SK-N-SH (cell line): ENCODE data around the gene KREMEN2. TPM values are rescaled to one million over a fixed set of nuclear protein-coding genes. Genes with fewer than 3 reads are reported as not detected.
A peak's percentile ranks its signal among the peaks of the same experiment; 100 is the strongest.

Source experiments
- CTCF ChIA-PET: fragments of 300-600, 350-600 bp; formaldehyde crosslinking; extraction: SDS; loops from one replicate; lab custom pipeline; 2021; lab: Yijun Ruan, JAX
- POLR2A ChIA-PET: fragments of 350-600 bp; sonication (Branson Sonifier 250); formaldehyde crosslinking; extraction: SDS; loops from one replicate; lab custom pipeline; 2020; ENCODE audit warnings: antibody characterized with exemption, inconsistent platforms; lab: Yijun Ruan, JAX
- DNase-seq: peaks from one replicate; pipeline ENCODE4 v3.0.0; 2012
- H2AFZ ChIP-seq: fragments of 200-600 bp; sonication (generic); 2 replicates; pipeline ENCODE4 v1.8.1; 2016; ENCODE audit warnings: antibody characterized with exemption, mild to moderate bottlenecking, low read depth
- H3F3A ChIP-seq: fragments of 200-600 bp; sonication (generic); replicated peaks from 2 replicates; pipeline ENCODE3; 2016; ENCODE audit warnings: antibody characterized with exemption, mild to moderate bottlenecking; ENCODE audit not compliant: insufficient read depth
- H3K27ac ChIP-seq, 2 experiments: fragments of 200-500 bp in 1 of 2; fragments of 200-600 bp in 1 of 2; sonication (Bioruptor generic) in 1 of 2; sonication (generic), shearing (Covaris generic) in 1 of 2; 2 replicates each; pipeline versions ENCODE4 v1.5.1 to v1.6.1; 2014 to 2016; ENCODE audit warnings: low read depth in 2 of 2, inconsistent platforms in 1 of 2, low read length in 1 of 2, mild to moderate bottlenecking in 1 of 2, mixed read lengths in 1 of 2
- H3K27me3 ChIP-seq: fragments of 200-600 bp; sonication (generic), shearing (Covaris generic); 2 replicates; pipeline ENCODE4 v1.6.1; 2016; ENCODE audit warnings: mixed run types; ENCODE audit not compliant: insufficient read depth
- H3K36me3 ChIP-seq, 2 experiments: fragments of 200-500 bp in 1 of 2; fragments of 200-600 bp in 1 of 2; sonication (Bioruptor generic) in 1 of 2; sonication (generic) in 1 of 2; replicated peaks in 1 of 2; 2 replicates each; pipeline versions ENCODE3 to v1.5.1; 2014 to 2016; ENCODE audit warnings: low read length in 1 of 2, mild to moderate bottlenecking in 1 of 2; ENCODE audit not compliant: insufficient read depth in 2 of 2, control insufficient read depth in 1 of 2
- H3K4me1 ChIP-seq, 2 experiments: fragments of 200-500 bp in 1 of 2; fragments of 200-600 bp in 1 of 2; sonication (Bioruptor generic) in 1 of 2; sonication (generic), shearing (Covaris generic) in 1 of 2; 2 replicates each; pipeline versions ENCODE4 v1.5.1 to v1.6.1; 2014 to 2016; ENCODE audit warnings: low read depth in 1 of 2, low read length in 1 of 2, mixed run types in 1 of 2; ENCODE audit not compliant: insufficient read depth in 2 of 2, control insufficient read depth in 1 of 2
- H3K4me2 ChIP-seq: fragments of 200-600 bp; sonication (generic), shearing (Covaris generic); 2 replicates; pipeline ENCODE4 v1.6.1; 2017; ENCODE audit warnings: mixed run types
- H3K4me3 ChIP-seq, 2 experiments: fragments of 200-500 bp in 1 of 2; fragments of 200-600 bp in 1 of 2; sonication (Bioruptor generic) in 1 of 2; sonication (generic), shearing (Covaris generic) in 1 of 2; 2 replicates each; pipeline versions ENCODE4 v1.5.1 to v1.8.1; 2014 to 2016; ENCODE audit warnings: low read depth in 2 of 2, inconsistent platforms in 1 of 2, low read length in 1 of 2, mild to moderate bottlenecking in 1 of 2, mixed read lengths in 1 of 2, moderate library complexity in 1 of 2
- H3K79me2 ChIP-seq: fragments of 200-600 bp; sonication (generic); 2 replicates; pipeline ENCODE4 v1.8.1; 2017; ENCODE audit warnings: mild to moderate bottlenecking; ENCODE audit not compliant: insufficient read depth
- H3K9ac ChIP-seq: fragments of 200-600 bp; sonication (generic); 2 replicates; pipeline ENCODE4 v1.6.1; 2017; ENCODE audit warnings: mixed run types
- H3K9me2 ChIP-seq: fragments of 200-600 bp; sonication (generic); 2 replicates; pipeline ENCODE4 v1.6.1; 2017; ENCODE audit warnings: mixed run types
- H3K9me3 ChIP-seq: fragments of 200-600 bp; sonication (generic); 2 replicates; pipeline ENCODE4 v1.6.1; 2017; ENCODE audit warnings: mixed run types, mild to moderate bottlenecking, moderate library complexity
- H4K20me1 ChIP-seq: fragments of 200-600 bp; sonication (generic); 2 replicates; pipeline ENCODE4 v1.6.1; 2017; ENCODE audit warnings: mild to moderate bottlenecking, mixed run types; ENCODE audit not compliant: insufficient read depth
- ELF1 ChIP-seq: IDR thresholded peaks from 2 replicates; pipeline ENCODE4 v1.4.0; 2012
- FOXM1 ChIP-seq: IDR thresholded peaks from 2 replicates; pipeline ENCODE4 v1.4.0; 2012; ENCODE audit warnings: low read depth, mild to moderate bottlenecking
- MXI1 ChIP-seq: IDR thresholded peaks from 2 replicates; pipeline ENCODE4 v1.6.1; 2012; ENCODE audit warnings: mild to moderate bottlenecking, low read depth, low read length, improper control_type of control experiment
- NFIC ChIP-seq: IDR thresholded peaks from 2 replicates; pipeline ENCODE4 v1.4.0; 2012; ENCODE audit warnings: borderline replicate concordance
- NRF1 ChIP-seq: IDR thresholded peaks from 2 replicates; pipeline ENCODE4 v1.6.1; 2012; ENCODE audit warnings: low read depth, mild to moderate bottlenecking, low read length
- TAF1 ChIP-seq: IDR thresholded peaks from 2 replicates; pipeline ENCODE4 v1.6.1; 2012; ENCODE audit warnings: low read depth, mild to moderate bottlenecking, low read length, moderate library complexity, borderline replicate concordance
- TCF12 ChIP-seq: IDR thresholded peaks from 2 replicates; pipeline ENCODE4 v1.4.0; 2012
- WGBS: methylation state at CpG from one replicate; pipeline ENCODE4 v1.1.6; 2017; ENCODE audit warnings: low lambda C conversion rate; 5-methylcytosine and 5-hydroxymethylcytosine counted together
- polyA plus RNA-seq, 3 experiments: library from polyadenylated mRNA; depleted of rRNA; stranded (reverse); fragments of >200 nt; gene quantifications; 2 replicates each; pipeline ENCODE4 v1.2.3, GENCODE V29; 2012
- TF ChIP-seq, protein P1 (sequence below): IDR thresholded peaks from 2 replicates; pipeline ENCODE4 v1.4.0; 2012; ENCODE audit warnings: low read depth, borderline replicate concordance
- TF ChIP-seq, protein P2 (sequence below): fragments of 200-600 bp; sonication (generic); IDR thresholded peaks from 2 replicates; pipeline ENCODE4 v1.6.1; 2017; ENCODE audit warnings: antibody characterized with exemption, mild to moderate bottlenecking, moderate library complexity
- TF ChIP-seq, protein P3 (sequence below): IDR thresholded peaks from 2 replicates; pipeline ENCODE4 v1.4.0; 2012; ENCODE audit warnings: low read depth, borderline replicate concordance

KREMEN2 gene, protein sequence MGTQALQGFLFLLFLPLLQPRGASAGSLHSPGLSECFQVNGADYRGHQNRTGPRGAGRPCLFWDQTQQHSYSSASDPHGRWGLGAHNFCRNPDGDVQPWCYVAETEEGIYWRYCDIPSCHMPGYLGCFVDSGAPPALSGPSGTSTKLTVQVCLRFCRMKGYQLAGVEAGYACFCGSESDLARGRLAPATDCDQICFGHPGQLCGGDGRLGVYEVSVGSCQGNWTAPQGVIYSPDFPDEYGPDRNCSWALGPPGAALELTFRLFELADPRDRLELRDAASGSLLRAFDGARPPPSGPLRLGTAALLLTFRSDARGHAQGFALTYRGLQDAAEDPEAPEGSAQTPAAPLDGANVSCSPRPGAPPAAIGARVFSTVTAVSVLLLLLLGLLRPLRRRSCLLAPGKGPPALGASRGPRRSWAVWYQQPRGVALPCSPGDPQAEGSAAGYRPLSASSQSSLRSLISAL
- 0.24 and 0.77 TPM in 2 replicates for polyA plus RNA-seq (2012; rRNA removed)
- 0.28 and 0.46 TPM in 2 replicates for polyA plus RNA-seq (2012; cell fraction: cytosol; rRNA removed)
- 1.7 and 2.9 TPM in 2 replicates for polyA plus RNA-seq (2012; cell fraction: nucleus; rRNA removed)

DNA sequence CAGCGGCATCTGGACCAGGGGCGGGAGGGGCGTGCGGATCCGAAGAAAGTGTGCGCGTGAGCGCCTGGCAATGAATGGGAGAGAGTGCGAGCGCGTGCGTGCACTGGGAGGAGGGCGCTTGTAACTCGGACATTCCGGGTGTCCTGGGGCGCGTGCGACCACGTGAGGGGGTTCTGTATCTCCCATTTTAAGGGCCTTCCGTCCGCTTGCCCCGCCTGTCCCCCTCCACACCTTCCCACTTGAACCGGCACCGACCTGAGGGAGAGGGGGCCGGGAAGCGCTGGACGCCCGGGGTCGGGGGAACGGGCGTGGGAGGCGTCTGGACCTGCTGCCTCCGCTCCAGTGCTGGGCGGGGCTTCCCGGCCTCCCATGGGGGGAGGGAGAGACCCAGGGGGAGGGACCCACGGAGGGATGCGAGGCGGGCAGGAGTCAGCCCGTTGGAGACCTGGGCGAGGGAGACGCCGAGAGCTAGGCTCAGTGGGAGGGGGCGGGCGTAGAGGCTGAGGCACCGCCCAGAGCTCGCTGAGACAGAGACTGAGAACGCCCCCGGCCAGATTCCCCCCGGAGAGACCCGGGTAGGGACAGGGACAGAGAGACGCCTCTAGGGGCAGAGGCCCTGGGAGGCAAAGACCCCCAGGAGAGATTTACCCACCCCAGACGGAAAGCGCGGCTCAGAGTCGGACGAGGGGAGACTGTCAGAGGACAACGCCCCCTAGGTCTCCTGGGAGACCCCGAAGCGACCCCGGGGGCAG is at the start of gene KREMEN2:
Gene KREMEN2 (plus strand): TSS at position 553 of the 752 bp plus-strand sequence. CDS start 246 bp downstream, outside the sequence.
- peaks cover 25% of the 10 kb centered on the region for H3K27me3 ChIP-seq
- 3% methylated on average over 36 of the region's 60 CpGs for WGBS
- peak within 1 kb of the TSS; percentile 50 to 61 for H3K4me3 ChIP-seq
- no peaks in the 10 kb centered on the region for H3K9me2 ChIP-seq
- peaks cover 5% of the 10 kb centered on the region for H3F3A ChIP-seq
- TF ChIP-seq TCF12 = no peak
- peak; percentile 86 for TF ChIP-seq MXI1
- no peak for TF ChIP-seq TAF1
- TF ChIP-seq, protein P1, sequence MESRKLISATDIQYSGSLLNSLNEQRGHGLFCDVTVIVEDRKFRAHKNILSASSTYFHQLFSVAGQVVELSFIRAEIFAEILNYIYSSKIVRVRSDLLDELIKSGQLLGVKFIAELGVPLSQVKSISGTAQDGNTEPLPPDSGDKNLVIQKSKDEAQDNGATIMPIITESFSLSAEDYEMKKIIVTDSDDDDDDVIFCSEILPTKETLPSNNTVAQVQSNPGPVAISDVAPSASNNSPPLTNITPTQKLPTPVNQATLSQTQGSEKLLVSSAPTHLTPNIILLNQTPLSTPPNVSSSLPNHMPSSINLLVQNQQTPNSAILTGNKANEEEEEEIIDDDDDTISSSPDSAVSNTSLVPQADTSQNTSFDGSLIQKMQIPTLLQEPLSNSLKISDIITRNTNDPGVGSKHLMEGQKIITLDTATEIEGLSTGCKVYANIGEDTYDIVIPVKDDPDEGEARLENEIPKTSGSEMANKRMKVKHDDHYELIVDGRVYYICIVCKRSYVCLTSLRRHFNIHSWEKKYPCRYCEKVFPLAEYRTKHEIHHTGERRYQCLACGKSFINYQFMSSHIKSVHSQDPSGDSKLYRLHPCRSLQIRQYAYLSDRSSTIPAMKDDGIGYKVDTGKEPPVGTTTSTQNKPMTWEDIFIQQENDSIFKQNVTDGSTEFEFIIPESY = no peak
- TF ChIP-seq NFIC = no peak
- 0 out of 2 replicates have a peak, but pooled peaks have one; percentile 10 for TF ChIP-seq NRF1
- TF ChIP-seq, protein P2, sequence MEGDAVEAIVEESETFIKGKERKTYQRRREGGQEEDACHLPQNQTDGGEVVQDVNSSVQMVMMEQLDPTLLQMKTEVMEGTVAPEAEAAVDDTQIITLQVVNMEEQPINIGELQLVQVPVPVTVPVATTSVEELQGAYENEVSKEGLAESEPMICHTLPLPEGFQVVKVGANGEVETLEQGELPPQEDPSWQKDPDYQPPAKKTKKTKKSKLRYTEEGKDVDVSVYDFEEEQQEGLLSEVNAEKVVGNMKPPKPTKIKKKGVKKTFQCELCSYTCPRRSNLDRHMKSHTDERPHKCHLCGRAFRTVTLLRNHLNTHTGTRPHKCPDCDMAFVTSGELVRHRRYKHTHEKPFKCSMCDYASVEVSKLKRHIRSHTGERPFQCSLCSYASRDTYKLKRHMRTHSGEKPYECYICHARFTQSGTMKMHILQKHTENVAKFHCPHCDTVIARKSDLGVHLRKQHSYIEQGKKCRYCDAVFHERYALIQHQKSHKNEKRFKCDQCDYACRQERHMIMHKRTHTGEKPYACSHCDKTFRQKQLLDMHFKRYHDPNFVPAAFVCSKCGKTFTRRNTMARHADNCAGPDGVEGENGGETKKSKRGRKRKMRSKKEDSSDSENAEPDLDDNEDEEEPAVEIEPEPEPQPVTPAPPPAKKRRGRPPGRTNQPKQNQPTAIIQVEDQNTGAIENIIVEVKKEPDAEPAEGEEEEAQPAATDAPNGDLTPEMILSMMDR = 0 out of 2 replicates have a peak, but pooled peaks have one; percentile 10
- TF ChIP-seq ELF1 = no peak
- no peak for TF ChIP-seq FOXM1
- TF ChIP-seq, protein P3, sequence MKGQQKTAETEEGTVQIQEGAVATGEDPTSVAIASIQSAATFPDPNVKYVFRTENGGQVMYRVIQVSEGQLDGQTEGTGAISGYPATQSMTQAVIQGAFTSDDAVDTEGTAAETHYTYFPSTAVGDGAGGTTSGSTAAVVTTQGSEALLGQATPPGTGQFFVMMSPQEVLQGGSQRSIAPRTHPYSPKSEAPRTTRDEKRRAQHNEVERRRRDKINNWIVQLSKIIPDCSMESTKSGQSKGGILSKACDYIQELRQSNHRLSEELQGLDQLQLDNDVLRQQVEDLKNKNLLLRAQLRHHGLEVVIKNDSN = peak; percentile 34; the same call in 1 of the 2 replicates
- CTCF ChIA-PET = interaction anchor here (0.9 to 3.6 kb wide), 9 partner anchors 8 to 55 kb away, joined by 3 to 25 read pairs (median 4); partner anchors contain the start of gene FLYWCH1
- H3K4me2 ChIP-seq = peak within 1 kb of the TSS; percentile 96
- DNase-seq = peak; percentile 90
- no peak within 1 kb of the TSS; the same call in 1 of the 2 replicates for H3K9ac ChIP-seq
- POLR2A ChIA-PET = no interaction called here
- no peaks in the 10 kb centered on the region; the same call in 1 of the 2 replicates for H4K20me1 ChIP-seq
- H3K27ac ChIP-seq = peak within 1 kb of the TSS in 1 of 2 experiments; percentile 34; a peak in 1 of 4 replicates
- no peaks in the 10 kb centered on the region for H3K79me2 ChIP-seq
- H2AFZ ChIP-seq = peak within 1 kb of the TSS; percentile 68; the same call in 1 of the 2 replicates
- H3K36me3 ChIP-seq = no peaks in the 10 kb centered on the region
- peaks cover 0 to 21% of the 10 kb centered on the region in 2 experiments; a peak in 1 of 4 replicates for H3K4me1 ChIP-seq
- H3K9me3 ChIP-seq = no peaks in the 10 kb centered on the region
